ENCODE results near the gene IDH1. TPM values are rescaled to one million over a fixed set of nuclear protein-coding genes. Genes with fewer than 3 reads are reported as not detected.

IDH1 gene
- total RNA-seq, 1 experiment from 2014 or later = 91.2 TPM

GRCh38 chr2:208254871-208255556, at the start of gene IDH1 (continued):
- TF ChIP-seq JUND (IDR thresholded peaks at IDR 0.05) = no peak
- no peak for TF ChIP-seq SRF (IDR thresholded peaks at IDR 0.05; ENCODE audit: low read depth)
- TF ChIP-seq MAX (IDR thresholded peaks at IDR 0.05) = 0 out of 2 replicates have a peak, but pooled peaks have one; percentile 10
- no peak for TF ChIP-seq EZH2 (IDR thresholded peaks at IDR 0.05)
- TF ChIP-seq, protein P1, sequence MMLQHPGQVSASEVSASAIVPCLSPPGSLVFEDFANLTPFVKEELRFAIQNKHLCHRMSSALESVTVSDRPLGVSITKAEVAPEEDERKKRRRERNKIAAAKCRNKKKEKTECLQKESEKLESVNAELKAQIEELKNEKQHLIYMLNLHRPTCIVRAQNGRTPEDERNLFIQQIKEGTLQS (IDR thresholded peaks at IDR 0.05) = no peak

DNA sequence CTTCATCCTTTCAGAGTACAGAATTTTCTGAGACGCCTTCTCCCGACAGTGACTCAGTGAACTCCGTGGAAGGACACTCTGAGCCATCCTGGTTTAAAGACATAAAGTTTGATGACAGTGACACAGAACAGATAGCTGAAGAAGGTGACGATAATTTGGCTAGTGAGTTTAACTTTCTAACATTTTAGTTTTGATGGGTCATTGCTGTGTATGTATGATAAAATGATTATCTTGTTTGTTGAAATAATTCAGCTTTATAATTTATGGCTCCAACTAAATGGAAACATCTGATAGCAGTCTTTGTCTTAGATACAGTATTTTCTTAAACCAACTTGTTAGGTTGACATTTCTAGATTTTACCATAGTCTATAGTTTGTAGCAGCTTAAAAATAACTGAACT, 49.3 kb upstream of the IDH1 start:
- peaks cover 0 to 21% of the 10 kb centered on the region in 2 experiments; a peak in 2 of 4 replicates for H3K36me3 ChIP-seq (ENCODE audit: control insufficient read depth in 1 of 2, insufficient read depth in 2 of 2, low read length in 2 of 2)
- ATAC-seq = no peak
- RAD21 ChIA-PET (ENCODE audit: low non-redundant PET in 1 of 2, low total read pairs in 2 of 2, uncharacterized antibody in 2 of 2, unreplicated experiment in 2 of 2) = no interaction called here
- no peaks in the 10 kb centered on the region for H3K27me3 ChIP-seq (ENCODE audit: insufficient read depth, low read length)
- no peak overlapping the region for H3K4me3 ChIP-seq (replicated peaks in 1 of 2; ENCODE audit: low read depth in 1 of 2, low read length in 2 of 2)
- H4K20me1 ChIP-seq (ENCODE audit: insufficient read depth) = no peaks in the 10 kb centered on the region
- H3K9ac ChIP-seq (ENCODE audit: low read length) = no peak overlapping the region
- H3K79me2 ChIP-seq (ENCODE audit: insufficient read depth, low read length) = no peaks in the 10 kb centered on the region
- TF ChIP-seq TCF7L2 (IDR thresholded peaks at IDR 0.05; ENCODE audit: borderline replicate concordance, extremely low read depth, insufficient read depth, insufficient read length) (no peak), YY1 (IDR thresholded peaks at IDR 0.05; ENCODE audit: extremely low read depth, insufficient replicate concordance, low read depth, low read length) (no peak), POLR2AphosphoS5 (IDR thresholded peaks at IDR 0.05; ENCODE audit: low read depth, low read length) (no peak), EGR1 (IDR thresholded peaks at IDR 0.05; ENCODE audit: low read depth) (no peak), ZFX (IDR thresholded peaks at IDR 0.05) (no peak), ELF1 (IDR thresholded peaks at IDR 0.05; ENCODE audit: borderline replicate concordance, low read depth) (no peak), SP1 (IDR thresholded peaks at IDR 0.05; ENCODE audit: low read depth) (no peak), ZNF274 (IDR thresholded peaks at IDR 0.05; ENCODE audit: low read depth, low read length) (no peak), FOSL1 (IDR thresholded peaks at IDR 0.05; ENCODE audit: low read depth) (no peak), EZH2 (IDR thresholded peaks at IDR 0.05) (no peak)
- TF ChIP-seq, protein P2, sequence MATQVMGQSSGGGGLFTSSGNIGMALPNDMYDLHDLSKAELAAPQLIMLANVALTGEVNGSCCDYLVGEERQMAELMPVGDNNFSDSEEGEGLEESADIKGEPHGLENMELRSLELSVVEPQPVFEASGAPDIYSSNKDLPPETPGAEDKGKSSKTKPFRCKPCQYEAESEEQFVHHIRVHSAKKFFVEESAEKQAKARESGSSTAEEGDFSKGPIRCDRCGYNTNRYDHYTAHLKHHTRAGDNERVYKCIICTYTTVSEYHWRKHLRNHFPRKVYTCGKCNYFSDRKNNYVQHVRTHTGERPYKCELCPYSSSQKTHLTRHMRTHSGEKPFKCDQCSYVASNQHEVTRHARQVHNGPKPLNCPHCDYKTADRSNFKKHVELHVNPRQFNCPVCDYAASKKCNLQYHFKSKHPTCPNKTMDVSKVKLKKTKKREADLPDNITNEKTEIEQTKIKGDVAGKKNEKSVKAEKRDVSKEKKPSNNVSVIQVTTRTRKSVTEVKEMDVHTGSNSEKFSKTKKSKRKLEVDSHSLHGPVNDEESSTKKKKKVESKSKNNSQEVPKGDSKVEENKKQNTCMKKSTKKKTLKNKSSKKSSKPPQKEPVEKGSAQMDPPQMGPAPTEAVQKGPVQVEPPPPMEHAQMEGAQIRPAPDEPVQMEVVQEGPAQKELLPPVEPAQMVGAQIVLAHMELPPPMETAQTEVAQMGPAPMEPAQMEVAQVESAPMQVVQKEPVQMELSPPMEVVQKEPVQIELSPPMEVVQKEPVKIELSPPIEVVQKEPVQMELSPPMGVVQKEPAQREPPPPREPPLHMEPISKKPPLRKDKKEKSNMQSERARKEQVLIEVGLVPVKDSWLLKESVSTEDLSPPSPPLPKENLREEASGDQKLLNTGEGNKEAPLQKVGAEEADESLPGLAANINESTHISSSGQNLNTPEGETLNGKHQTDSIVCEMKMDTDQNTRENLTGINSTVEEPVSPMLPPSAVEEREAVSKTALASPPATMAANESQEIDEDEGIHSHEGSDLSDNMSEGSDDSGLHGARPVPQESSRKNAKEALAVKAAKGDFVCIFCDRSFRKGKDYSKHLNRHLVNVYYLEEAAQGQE (IDR thresholded peaks at IDR 0.05; ENCODE audit: low read depth) = no peak
- TF ChIP-seq, protein P1 (IDR thresholded peaks at IDR 0.05) = no peak
- DNase-seq (ENCODE audit: low read depth, low spot score) = no peak
- POLR2A ChIA-PET = no interaction called here
- no peaks in the 10 kb centered on the region for H3K9me2 ChIP-seq (ENCODE audit: insufficient read depth)
- no peaks in the 10 kb centered on the region for H3K4me1 ChIP-seq (ENCODE audit: control insufficient read depth in 1 of 2, insufficient read depth in 2 of 2, low read length in 2 of 2)
- no TSS peak for BruUV-seq (replicated peaks)
- CTCF ChIA-PET = no interaction called here
- no peaks in the 10 kb centered on the region for H3K9me3 ChIP-seq (ENCODE audit: control insufficient read depth in 1 of 2, insufficient read depth in 1 of 2, low read depth in 1 of 2, low read length in 2 of 2)
- H3K4me2 ChIP-seq (ENCODE audit: low read length) = no peak overlapping the region
- H2AFZ ChIP-seq (ENCODE audit: low read depth, low read length, poor library complexity, severe bottlenecking) = no peak overlapping the region
- H3K27ac ChIP-seq (ENCODE audit: low read depth, low read length) = no peak overlapping the region
- intact Hi-C loops (cut with micrococcal nuclease) = no loop called here
